ENCODE measurements around the gene RFX5. TPM values are rescaled to one million over a fixed set of nuclear protein-coding genes. Genes with fewer than 3 reads are reported as not detected.

Gene RFX5
- total and polyA plus RNA-seq, 2 of the 13 experiments (the other 11 are each of a cell fraction or from before 2014, with no cell fraction given): 17.9 to 36.2 TPM

GRCh38 chr1:151336556-151336955, 10.5 kb downstream of the RFX5 start (continued):
- TF ChIP-seq, protein P1, sequence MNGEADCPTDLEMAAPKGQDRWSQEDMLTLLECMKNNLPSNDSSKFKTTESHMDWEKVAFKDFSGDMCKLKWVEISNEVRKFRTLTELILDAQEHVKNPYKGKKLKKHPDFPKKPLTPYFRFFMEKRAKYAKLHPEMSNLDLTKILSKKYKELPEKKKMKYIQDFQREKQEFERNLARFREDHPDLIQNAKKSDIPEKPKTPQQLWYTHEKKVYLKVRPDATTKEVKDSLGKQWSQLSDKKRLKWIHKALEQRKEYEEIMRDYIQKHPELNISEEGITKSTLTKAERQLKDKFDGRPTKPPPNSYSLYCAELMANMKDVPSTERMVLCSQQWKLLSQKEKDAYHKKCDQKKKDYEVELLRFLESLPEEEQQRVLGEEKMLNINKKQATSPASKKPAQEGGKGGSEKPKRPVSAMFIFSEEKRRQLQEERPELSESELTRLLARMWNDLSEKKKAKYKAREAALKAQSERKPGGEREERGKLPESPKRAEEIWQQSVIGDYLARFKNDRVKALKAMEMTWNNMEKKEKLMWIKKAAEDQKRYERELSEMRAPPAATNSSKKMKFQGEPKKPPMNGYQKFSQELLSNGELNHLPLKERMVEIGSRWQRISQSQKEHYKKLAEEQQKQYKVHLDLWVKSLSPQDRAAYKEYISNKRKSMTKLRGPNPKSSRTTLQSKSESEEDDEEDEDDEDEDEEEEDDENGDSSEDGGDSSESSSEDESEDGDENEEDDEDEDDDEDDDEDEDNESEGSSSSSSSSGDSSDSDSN (CRISPR knock-in tag; IDR thresholded peaks at IDR 0.05): no peak
- TF ChIP-seq MED8 (CRISPR knock-in tag; IDR thresholded peaks at IDR 0.05; ENCODE audit: insufficient replicate concordance) (no peak), YY1 (IDR thresholded peaks at IDR 0.05; ENCODE audit: insufficient read depth, insufficient replicate concordance, low read depth, low read length) (no peak), KDM4B (CRISPR knock-in tag; IDR thresholded peaks at IDR 0.05) (no peak), ZNF33A (CRISPR knock-in tag; IDR thresholded peaks at IDR 0.05; ENCODE audit: borderline replicate concordance) (no peak), ONECUT2 (CRISPR knock-in tag; IDR thresholded peaks at IDR 0.05) (no peak), NONO (IDR thresholded peaks at IDR 0.05) (no peak), NONO (CRISPR knock-in tag; conservative IDR thresholded peaks at IDR 0.05) (no peak), STAG1 (CRISPR knock-in tag; IDR thresholded peaks at IDR 0.05) (no peak), ZNF251 (CRISPR knock-in tag; IDR thresholded peaks at IDR 0.05) (no peak)
- TF ChIP-seq, protein P2, sequence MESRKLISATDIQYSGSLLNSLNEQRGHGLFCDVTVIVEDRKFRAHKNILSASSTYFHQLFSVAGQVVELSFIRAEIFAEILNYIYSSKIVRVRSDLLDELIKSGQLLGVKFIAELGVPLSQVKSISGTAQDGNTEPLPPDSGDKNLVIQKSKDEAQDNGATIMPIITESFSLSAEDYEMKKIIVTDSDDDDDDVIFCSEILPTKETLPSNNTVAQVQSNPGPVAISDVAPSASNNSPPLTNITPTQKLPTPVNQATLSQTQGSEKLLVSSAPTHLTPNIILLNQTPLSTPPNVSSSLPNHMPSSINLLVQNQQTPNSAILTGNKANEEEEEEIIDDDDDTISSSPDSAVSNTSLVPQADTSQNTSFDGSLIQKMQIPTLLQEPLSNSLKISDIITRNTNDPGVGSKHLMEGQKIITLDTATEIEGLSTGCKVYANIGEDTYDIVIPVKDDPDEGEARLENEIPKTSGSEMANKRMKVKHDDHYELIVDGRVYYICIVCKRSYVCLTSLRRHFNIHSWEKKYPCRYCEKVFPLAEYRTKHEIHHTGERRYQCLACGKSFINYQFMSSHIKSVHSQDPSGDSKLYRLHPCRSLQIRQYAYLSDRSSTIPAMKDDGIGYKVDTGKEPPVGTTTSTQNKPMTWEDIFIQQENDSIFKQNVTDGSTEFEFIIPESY (CRISPR knock-in tag; IDR thresholded peaks at IDR 0.05): no peak

All from HepG2 (cell line).